ENCODE measurements around the gene DLG4. TPM values are rescaled to one million over a fixed set of nuclear protein-coding genes. Genes with fewer than 3 reads are reported as not detected.
"Not testable (repeated sequence)": the region's sequence is repeated elsewhere in the genome, so short reads cannot be mapped to it uniquely, and the experiment has no call there.

Gene DLG4
- polyA plus RNA-seq, 1 experiment, result 10.2 TPM

- DNase-seq (ENCODE audit: low read depth, low spot score), result no peak
- POLR2A ChIA-PET, result no interaction called here
- Histone ChIP-seq H3K9me3 (ENCODE audit: control insufficient read depth, insufficient read depth, low read length) (peaks cover 9% of the 10 kb centered on the region; the same call in 1 of the 2 replicates), H3K4me3 (ENCODE audit: low read depth, low read length) (no peak overlapping the region), H3K27ac (ENCODE audit: low read depth, low read length) (no peak overlapping the region), H3K27me3 (ENCODE audit: control insufficient read depth, insufficient read depth, low read length) (no peaks in the 10 kb centered on the region)
- CTCF ChIA-PET, result no interaction called here
- TF ChIP-seq CTCF (IDR thresholded peaks at IDR 0.05; ENCODE audit: low read depth, low read length), result no peak
These were observed 44.9 kb downstream of the DLG4 start for GRCh38 chr17:7174603-7175326.

DNA sequence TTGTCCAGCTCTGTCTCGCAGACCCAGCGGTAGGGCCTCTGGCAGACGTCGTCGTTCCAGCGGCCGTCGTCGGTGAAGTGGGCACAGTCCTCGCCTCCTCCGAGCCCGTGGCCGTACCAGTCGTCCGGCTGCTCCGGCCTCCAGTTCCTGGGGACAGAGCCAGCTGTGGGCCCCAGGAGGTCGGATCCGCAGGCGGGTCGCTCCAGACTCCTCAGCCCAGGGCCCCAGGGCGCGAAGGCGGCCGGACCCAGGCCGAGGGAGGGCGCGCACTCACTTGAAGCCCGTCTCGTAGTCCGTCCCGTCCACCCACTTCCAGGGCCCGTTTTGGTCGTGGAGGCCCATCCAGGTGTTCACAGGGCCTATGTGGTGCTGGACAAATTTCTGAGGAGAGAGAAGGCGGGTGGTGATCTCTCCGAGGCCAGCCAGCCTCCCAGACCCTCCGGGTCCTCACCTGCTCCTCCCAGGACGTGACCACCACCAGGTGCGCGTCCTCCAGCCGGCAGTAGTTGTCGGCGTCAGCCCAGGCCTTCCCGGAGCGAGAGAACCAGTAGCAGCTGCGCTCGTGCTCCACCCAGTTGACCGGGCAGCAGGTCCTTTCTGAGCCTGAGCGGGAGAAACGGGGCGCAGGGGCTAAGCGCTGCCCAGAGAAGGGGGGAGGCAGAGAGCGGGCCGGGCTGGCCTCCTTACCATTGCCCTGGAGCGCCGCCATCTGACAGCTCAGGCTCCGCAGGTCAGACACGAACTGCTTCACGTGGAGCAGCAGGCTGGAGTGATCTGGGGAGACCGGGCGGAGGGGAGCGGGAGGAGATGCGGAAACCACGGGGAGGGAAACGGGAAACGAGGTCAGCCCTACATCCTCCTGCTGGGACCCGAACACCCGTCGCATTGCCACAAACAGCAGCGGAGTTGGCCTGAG, 45.7 kb downstream of the DLG4 start:
- no peak for TF ChIP-seq CTCF (IDR thresholded peaks at IDR 0.05; ENCODE audit: low read depth, low read length)
- Histone ChIP-seq H3K27ac (ENCODE audit: low read depth, low read length) (no peak overlapping the region), H3K4me3 (ENCODE audit: low read depth, low read length) (no peak overlapping the region), H3K27me3 (ENCODE audit: control insufficient read depth, insufficient read depth, low read length) (no peaks in the 10 kb centered on the region), H3K9me3 (ENCODE audit: control insufficient read depth, insufficient read depth, low read length) (peaks cover 14% of the 10 kb centered on the region)
- DNase-seq (ENCODE audit: low read depth, low spot score), result no peak
- ChIA-PET CTCF (interaction anchor here (0.5 to 1.0 kb wide), 2 partner anchors 14 to 31 kb away, joined by 3 to 5 read pairs; no protein-coding TSS in a partner anchor), POLR2A (no interaction called here)

- H3K27ac ChIP-seq (ENCODE audit: low read depth, low read length); POLR2A ChIA-PET; H3K27me3 ChIP-seq (ENCODE audit: control insufficient read depth, insufficient read depth, low read length); DNase-seq (ENCODE audit: low read depth, low spot score); H3K4me3 ChIP-seq (ENCODE audit: low read depth, low read length): not testable (repeated sequence)
- peaks cover 22% of the 10 kb centered on the region for H3K9me3 ChIP-seq (ENCODE audit: control insufficient read depth, insufficient read depth, low read length)
- CTCF ChIA-PET, result interaction anchor here (1.0 kb wide), 1 partner anchor 15 kb away, joined by 3 read pairs; no protein-coding TSS in a partner anchor
These were observed 47.0 kb downstream of the DLG4 start for GRCh38 chr17:7172522-7173191.

DNA sequence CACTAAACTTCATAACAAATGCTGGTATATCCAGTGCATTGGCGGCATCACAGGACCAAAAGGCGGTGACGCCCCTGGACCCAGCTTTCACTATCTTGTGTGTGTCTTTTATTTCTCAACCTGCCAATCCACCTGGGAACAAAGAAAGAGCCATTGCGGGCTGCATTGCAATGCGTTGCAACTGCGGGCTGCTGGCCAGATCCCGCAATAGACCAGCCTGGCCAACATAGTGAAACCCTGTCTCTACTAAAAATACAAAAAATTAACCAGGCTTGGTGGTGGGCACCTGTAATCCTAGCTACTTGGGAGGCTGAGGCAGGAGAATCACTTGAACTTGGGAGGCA, 50.1 kb downstream of the DLG4 start:
- H3K27me3 ChIP-seq (ENCODE audit: control insufficient read depth, insufficient read depth, low read length); DNase-seq (ENCODE audit: low read depth, low spot score): not testable (repeated sequence)
- CTCF ChIA-PET, result interaction anchor here (1.2 kb wide), 1 partner anchor 32 kb away, joined by 3 read pairs; no protein-coding TSS in a partner anchor

GRCh38 chr17:7168841-7169564, 50.6 kb downstream of the DLG4 start:
- DNase-seq (ENCODE audit: low read depth, low spot score); H3K27me3 ChIP-seq (ENCODE audit: control insufficient read depth, insufficient read depth, low read length); H3K27ac ChIP-seq (ENCODE audit: low read depth, low read length); H3K4me3 ChIP-seq (ENCODE audit: low read depth, low read length); POLR2A ChIA-PET: not testable (repeated sequence)
- CTCF ChIA-PET, result interaction anchor here (1.2 kb wide), 1 partner anchor 31 kb away, joined by 3 read pairs; no protein-coding TSS in a partner anchor
- H3K9me3 ChIP-seq (ENCODE audit: control insufficient read depth, insufficient read depth, low read length), result peaks cover 19% of the 10 kb centered on the region

More for the DNA sequence above, 50.1 kb downstream of the DLG4 start:
- POLR2A ChIA-PET; H3K4me3 ChIP-seq (ENCODE audit: low read depth, low read length); H3K27ac ChIP-seq (ENCODE audit: low read depth, low read length): not testable (repeated sequence)
- H3K9me3 ChIP-seq (ENCODE audit: control insufficient read depth, insufficient read depth, low read length), result peaks cover 22% of the 10 kb centered on the region

DNA sequence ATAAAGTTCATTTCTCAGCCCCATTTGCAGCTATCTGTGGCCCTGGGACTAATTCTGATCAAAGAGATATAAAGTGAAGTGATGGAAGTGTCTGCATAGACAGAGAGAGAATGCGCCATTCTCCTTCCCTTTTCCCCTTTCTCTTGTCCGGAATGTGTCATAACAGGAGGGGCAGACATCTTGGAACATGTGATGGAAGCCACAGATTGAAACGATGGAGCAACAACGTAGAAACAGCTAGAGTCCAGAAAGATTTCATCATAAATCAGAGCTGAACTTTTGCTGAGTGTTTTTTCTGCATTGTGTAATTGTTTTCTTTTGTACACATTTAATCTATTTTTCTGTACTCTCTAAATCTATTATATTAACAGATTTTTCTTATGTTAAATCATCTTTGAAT, 51.8 kb downstream of the DLG4 start:
- Histone ChIP-seq H3K4me3 (ENCODE audit: low read depth, low read length) (no peak overlapping the region), H3K27me3 (ENCODE audit: control insufficient read depth, insufficient read depth, low read length) (no peaks in the 10 kb centered on the region), H3K9me3 (ENCODE audit: control insufficient read depth, insufficient read depth, low read length) (peaks cover 13% of the 10 kb centered on the region), H3K27ac (ENCODE audit: low read depth, low read length) (no peak overlapping the region)
- DNase-seq (ENCODE audit: low read depth, low spot score), result no peak
- CTCF ChIA-PET, result interaction anchor here (0.6 to 1.6 kb wide), 6 partner anchors 9 to 164 kb away, joined by 3 to 15 read pairs (median 4); no protein-coding TSS in a partner anchor
- TF ChIP-seq CTCF (IDR thresholded peaks at IDR 0.05; ENCODE audit: low read depth, low read length), result no peak
- POLR2A ChIA-PET, result interaction anchor here (0.7 kb wide), 1 partner anchor 11 kb away, joined by 4 read pairs; no protein-coding TSS in a partner anchor
